IMR-90 (cell line): ENCODE results near the gene BPIFB1. TPM values are rescaled to one million over a fixed set of nuclear protein-coding genes. Genes with fewer than 3 reads are reported as not detected.

Source experiments
- ATAC-seq: fragments of 200-7000 bp; cut with Tn5 transposase; 2 replicates; pipeline ENCODE4 v1.9.1; 2020; ENCODE audit warnings: low read depth, mild to moderate bottlenecking, moderate library complexity
- BruUV-seq: library from RNA; stranded (reverse); fragments of 400-500 nt; replicated peaks from 2 replicates; lab custom pipeline; 2021; lab: Mats Ljungman, UMichigan
- CTCF ChIA-PET: fragments of 300-600 bp; formaldehyde crosslinking; extraction: SDS; loops from one replicate; lab custom pipeline; 2021; ENCODE audit warnings: antibody characterized with exemption; lab: Yijun Ruan, JAX
- POLR2A ChIA-PET: fragments of 300-600 bp; sonication (Branson Sonifier 250); formaldehyde crosslinking; loops from one replicate; lab custom pipeline; 2022; ENCODE audit warnings: antibody characterized with exemption; ENCODE audit not compliant: unreplicated experiment; lab: Charles Lee
- DNase-seq: peaks from one replicate; pipeline ENCODE4 v3.0.0; 2013
- H2AFZ ChIP-seq: replicated peaks from 2 replicates; pipeline ENCODE3; 2013; ENCODE audit warnings: low read length, mild to moderate bottlenecking; ENCODE audit not compliant: poor library complexity
- H2AK5ac ChIP-seq: 2 replicates; pipeline ENCODE4 v1.6.1; 2013; ENCODE audit warnings: low read depth, low read length, inconsistent platforms
- H2AK9ac ChIP-seq: replicated peaks from 2 replicates; pipeline ENCODE3; 2013; ENCODE audit warnings: mild to moderate bottlenecking, low read depth, low read length, moderate library complexity; ENCODE audit not compliant: poor library complexity
- H2BK120ac ChIP-seq: 2 replicates; pipeline ENCODE4 v1.6.1; 2013; ENCODE audit warnings: low read depth, low read length, inconsistent platforms
- H2BK15ac ChIP-seq: 3 replicates; pipeline ENCODE4 v1.6.1; 2013; ENCODE audit warnings: low read depth, low read length, inconsistent platforms
- H2BK20ac ChIP-seq: 2 replicates; pipeline ENCODE4 v1.6.1; 2013; ENCODE audit warnings: low read depth, mild to moderate bottlenecking, inconsistent platforms, low read length, moderate library complexity
- H2BK5ac ChIP-seq: 2 replicates; pipeline ENCODE4 v1.6.1; 2013; ENCODE audit warnings: mild to moderate bottlenecking, low read depth, low read length, inconsistent platforms; ENCODE audit not compliant: poor library complexity, severe bottlenecking
- H3K14ac ChIP-seq: replicated peaks from 2 replicates; pipeline ENCODE4 v1.6.1; 2013; ENCODE audit warnings: low read depth, low read length, inconsistent platforms
- H3K18ac ChIP-seq: 2 replicates; pipeline ENCODE4 v1.6.1; 2013; ENCODE audit warnings: low read depth, low read length, control low read depth
- H3K23ac ChIP-seq: 2 replicates; pipeline ENCODE4 v1.6.1; 2013; ENCODE audit warnings: low read depth, low read length, inconsistent platforms
- H3K27ac ChIP-seq: 2 replicates; pipeline ENCODE4 v1.5.1; 2013; ENCODE audit warnings: mild to moderate bottlenecking, control low read depth, low read length; ENCODE audit not compliant: insufficient read depth
- H3K27me3 ChIP-seq: 2 replicates; pipeline ENCODE4 v1.6.1; 2013; ENCODE audit warnings: low read length; ENCODE audit not compliant: control insufficient read depth, insufficient read depth
- H3K36me3 ChIP-seq: 2 replicates; pipeline ENCODE4 v1.6.1; 2013; ENCODE audit warnings: low read length, mixed read lengths; ENCODE audit not compliant: control insufficient read depth, insufficient read depth
- H3K4ac ChIP-seq: 2 replicates; pipeline ENCODE4 v1.6.1; 2013; ENCODE audit warnings: low read depth, low read length, inconsistent platforms
- H3K4me1 ChIP-seq: 2 replicates; pipeline ENCODE4 v1.6.1; 2013; ENCODE audit warnings: low read length, mixed read lengths; ENCODE audit not compliant: control insufficient read depth, insufficient read depth
- H3K4me2 ChIP-seq: 2 replicates; pipeline ENCODE4 v1.6.1; 2013; ENCODE audit warnings: low read depth, mild to moderate bottlenecking, control low read depth, low read length, moderate library complexity
- H3K4me3 ChIP-seq: 2 replicates; pipeline ENCODE4 v1.5.1; 2013; ENCODE audit warnings: low read depth, mild to moderate bottlenecking, control low read depth, low read length, moderate library complexity; ENCODE audit not compliant: insufficient read depth
- H3K56ac ChIP-seq: 2 replicates; pipeline ENCODE4 v1.6.1; 2013; ENCODE audit warnings: low read length, inconsistent platforms; ENCODE audit not compliant: insufficient read depth; ENCODE audit errors: extremely low read depth
- H3K79me1 ChIP-seq, 2 experiments: 2 replicates each; pipeline ENCODE4 v1.6.1; 2013; ENCODE audit warnings: low read length in 2 of 2, inconsistent platforms in 1 of 2, low read depth in 1 of 2
- H3K9ac ChIP-seq: 2 replicates; pipeline ENCODE4 v1.6.1; 2013; ENCODE audit warnings: low read depth, low read length, control low read depth
- H3K9me1 ChIP-seq: 2 replicates; pipeline ENCODE4 v1.6.1; 2013; ENCODE audit warnings: low read length, inconsistent platforms; ENCODE audit not compliant: insufficient read depth
- H3K9me3 ChIP-seq: 2 replicates; pipeline ENCODE4 v1.6.1; 2013; ENCODE audit warnings: low read length; ENCODE audit not compliant: control insufficient read depth, insufficient read depth
- H4K20me1 ChIP-seq: 2 replicates; pipeline ENCODE4 v1.6.1; 2013; ENCODE audit warnings: low read length, inconsistent platforms; ENCODE audit not compliant: insufficient read depth
- H4K5ac ChIP-seq: 2 replicates; pipeline ENCODE4 v1.6.1; 2013; ENCODE audit warnings: mild to moderate bottlenecking, low read depth, low read length, control low read depth
- H4K8ac ChIP-seq, 2 experiments: 2 replicates each; pipeline ENCODE4 v1.6.1; 2013; ENCODE audit warnings: low read depth in 2 of 2, low read length in 2 of 2, control low read depth in 1 of 2, inconsistent platforms in 1 of 2
- H4K91ac ChIP-seq: 2 replicates; pipeline ENCODE4 v1.6.1; 2013; ENCODE audit warnings: low read depth, low read length, inconsistent platforms; ENCODE audit not compliant: insufficient read depth
- BHLHE40 ChIP-seq: fragments of 150-350 bp; IDR thresholded peaks from 2 replicates; pipeline ENCODE4 v1.6.1; 2016; ENCODE audit warnings: mild to moderate bottlenecking, low read depth, low read length
- CEBPB ChIP-seq: IDR thresholded peaks from 2 replicates; pipeline ENCODE4 v1.6.1; 2012; ENCODE audit warnings: low read depth, low read length, improper control_type of control experiment
- WGBS, 2 experiments: methylation state at CpG; one replicate each; pipeline versions ENCODE4 v1.1.5 to v1.1.7; 2013; ENCODE audit warnings: missing lambda C conversion rate in 2 of 2; ENCODE audit not compliant: insufficient read length in 1 of 2; ENCODE audit errors: extremely low coverage in 2 of 2; 5-methylcytosine and 5-hydroxymethylcytosine counted together
- dilution Hi-C: fragments of 300-500 bp; cut with HindIII; formaldehyde crosslinking; loops from one replicate; pipeline ENCODE4 v1.14.3; 2018; ENCODE audit warnings: low sequenced_read_pairs; ENCODE audit not compliant: unreplicated experiment
- in situ Hi-C: fragments of 300-500 bp; cut with MboI; formaldehyde crosslinking; loops from 3 replicates; pipeline ENCODE4 v1.14.3; 2019; ENCODE audit warnings: low sequenced_read_pairs, inconsistent platforms, mixed read lengths
- intact Hi-C: fragments of 100-400 bp; cut with micrococcal nuclease; formaldehyde crosslinking; loops from 2 replicates; pipeline ENCODE4 v1.10.0; 2022
- polyA plus RNA-seq, 3 experiments: library from polyadenylated mRNA; depleted of rRNA; stranded (reverse); fragments of >200 nt; gene quantifications; 2 replicates each; pipeline ENCODE4 v1.2.3, GENCODE V29; 2012; ENCODE audit warnings: low replicate concordance in 1 of 3
- total RNA-seq: library from RNA; depleted of rRNA; stranded (reverse); fragments of >200 nt; gene quantifications from 2 replicates; pipeline ENCODE4 v1.2.3, GENCODE V29; 2012

BPIFB1 gene
- total and polyA plus RNA-seq, 2 of the 4 experiments (the other 2 are of a cell fraction) = not detected

GRCh38 chr20:33267701-33268100, 15.3 kb upstream of the BPIFB1 start:
- POLR2A ChIA-PET = no interaction called here
- no peaks in the 10 kb centered on the region for H4K20me1 ChIP-seq
- H3K4me1 ChIP-seq = no peaks in the 10 kb centered on the region
- no peaks in the 10 kb centered on the region for H3K36me3 ChIP-seq
- no peak overlapping the region for H2BK15ac ChIP-seq
- H3K79me1 ChIP-seq = no peaks in the 10 kb centered on the region
- H3K27ac ChIP-seq = no peak overlapping the region
- no peak overlapping the region for H4K91ac ChIP-seq
- WGBS, 2 experiments = no CpG with 5 or more reads among the region's 3 CpGs
- no peak overlapping the region for H2AK9ac ChIP-seq
- no peak overlapping the region for H2BK5ac ChIP-seq
- H2AFZ ChIP-seq = peak overlapping the region; percentile 43
- H2AK5ac ChIP-seq = no peak overlapping the region
- H2BK120ac ChIP-seq = no peak overlapping the region
- H3K9me1 ChIP-seq = no peaks in the 10 kb centered on the region
- H3K18ac ChIP-seq = no peak overlapping the region
- dilution Hi-C loops (no loop called here), in situ Hi-C loops (no loop called here), intact Hi-C loops (no loop called here)
- DNase-seq (no peak), ATAC-seq (no peak)
- no peak overlapping the region for H3K56ac ChIP-seq
- CTCF ChIA-PET = no interaction called here
- no TSS peak for BruUV-seq
- H3K9me3 ChIP-seq = no peaks in the 10 kb centered on the region
- H3K9ac ChIP-seq = no peak overlapping the region
- H3K4ac ChIP-seq = no peak overlapping the region
- H3K14ac ChIP-seq = no peak overlapping the region
- no peak overlapping the region for H3K23ac ChIP-seq
- no peak overlapping the region for H2BK20ac ChIP-seq
- H4K8ac ChIP-seq = no peak overlapping the region
- TF ChIP-seq CEBPB = no peak
- TF ChIP-seq BHLHE40 = no peak
- H4K5ac ChIP-seq = no peak overlapping the region
- no peak overlapping the region for H3K4me3 ChIP-seq
- peaks cover 6% of the 10 kb centered on the region for H3K27me3 ChIP-seq
- no peak overlapping the region for H3K4me2 ChIP-seq
